Peyer's patch (tissue), 4 donors: Measurements from ENCODE around the gene SEC14L6.

Experiments used
- CTCF ChIP-seq, 6 experiments: fragments of 450-650 bp in 4 of 6; fragments of 200-600 bp in 2 of 6; sonication (generic) in 1 of 6; IDR thresholded peaks; one replicate each; pipeline ENCODE4 v1.5.1; 2017 to 2019; ENCODE audit warnings: antibody characterized with exemption in 6 of 6, mild to moderate bottlenecking in 3 of 6, moderate library complexity in 1 of 6
- POLR2A ChIP-seq, 2 donors: fragments of 450-650 bp; IDR thresholded peaks; one replicate each; pipeline ENCODE4 v1.5.1; 2017; ENCODE audit warnings: antibody characterized with exemption in 2 of 2, mild to moderate bottlenecking in 2 of 2, moderate library complexity in 2 of 2

DNA sequence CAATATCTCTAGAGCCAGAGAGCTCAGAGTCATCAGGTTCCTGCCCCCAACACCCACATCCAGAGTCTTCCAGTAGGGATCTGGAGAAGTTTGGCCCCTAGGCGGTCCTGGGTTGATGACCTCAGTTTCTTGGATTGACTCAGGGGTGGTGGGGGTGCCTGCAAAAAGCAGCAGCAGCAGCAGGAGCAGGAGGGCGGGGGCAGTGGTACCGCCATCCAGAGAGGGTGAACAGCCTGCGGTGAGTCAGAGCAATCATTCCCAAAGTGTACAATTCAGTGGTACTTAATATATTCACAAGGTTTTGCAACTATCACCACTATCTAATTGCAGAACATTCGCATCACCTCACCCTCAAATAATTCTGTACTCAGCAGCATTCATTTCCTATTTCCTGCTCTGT, 64.8 kb downstream of the SEC14L6 start:
- TF ChIP-seq CTCF (IDR thresholded peaks at IDR 0.05) (no peak), POLR2A (IDR thresholded peaks at IDR 0.05) (no peak)
